HCT116 (cell line): ENCODE results near the gene PM20D2.

Experiments used
- CTCF ChIP-seq, 3 experiments: fragments of 200-600 bp in 1 of 3; sonication (generic) in 1 of 3; IDR thresholded peaks in 2 of 3; conservative IDR thresholded peaks in 1 of 3; 2 replicates each; pipeline ENCODE4 v1.5.1; 2012 to 2017; ENCODE audit warnings: low read depth in 2 of 3, low read length in 2 of 3, antibody characterized with exemption in 1 of 3, borderline replicate concordance in 1 of 3, control low read depth in 1 of 3, mild to moderate bottlenecking in 1 of 3, mixed read lengths in 1 of 3, mixed run types in 1 of 3, moderate library complexity in 1 of 3; ENCODE audit not compliant: insufficient read depth in 1 of 3
- EGR1 ChIP-seq: IDR thresholded peaks from 2 replicates; pipeline ENCODE4 v1.6.1; 2012; ENCODE audit warnings: low read depth
- POLR2AphosphoS5 ChIP-seq: IDR thresholded peaks from 2 replicates; pipeline ENCODE4 v1.6.1; 2011; ENCODE audit warnings: mild to moderate bottlenecking, low read depth, low read length, moderate library complexity

GRCh38 chr6:89172131-89172530 is 26.3 kb downstream of the PM20D2 start:
- TF ChIP-seq CTCF (IDR thresholded peaks at IDR 0.05 in 2 of 3, conservative IDR thresholded peaks at IDR 0.05 in 1 of 3; ENCODE audit: borderline replicate concordance in 1 of 3, insufficient read depth in 1 of 3, low read depth in 2 of 3, low read length in 2 of 3) = no peak
- no peak for TF ChIP-seq EGR1
- TF ChIP-seq POLR2AphosphoS5 = no peak
